ENCODE results near the gene ZNF655.
"Not testable (repeated sequence)": the region's sequence is repeated elsewhere in the genome, so short reads cannot be mapped to it uniquely, and the experiment has no call there.

Gene ZNF655

DNA sequence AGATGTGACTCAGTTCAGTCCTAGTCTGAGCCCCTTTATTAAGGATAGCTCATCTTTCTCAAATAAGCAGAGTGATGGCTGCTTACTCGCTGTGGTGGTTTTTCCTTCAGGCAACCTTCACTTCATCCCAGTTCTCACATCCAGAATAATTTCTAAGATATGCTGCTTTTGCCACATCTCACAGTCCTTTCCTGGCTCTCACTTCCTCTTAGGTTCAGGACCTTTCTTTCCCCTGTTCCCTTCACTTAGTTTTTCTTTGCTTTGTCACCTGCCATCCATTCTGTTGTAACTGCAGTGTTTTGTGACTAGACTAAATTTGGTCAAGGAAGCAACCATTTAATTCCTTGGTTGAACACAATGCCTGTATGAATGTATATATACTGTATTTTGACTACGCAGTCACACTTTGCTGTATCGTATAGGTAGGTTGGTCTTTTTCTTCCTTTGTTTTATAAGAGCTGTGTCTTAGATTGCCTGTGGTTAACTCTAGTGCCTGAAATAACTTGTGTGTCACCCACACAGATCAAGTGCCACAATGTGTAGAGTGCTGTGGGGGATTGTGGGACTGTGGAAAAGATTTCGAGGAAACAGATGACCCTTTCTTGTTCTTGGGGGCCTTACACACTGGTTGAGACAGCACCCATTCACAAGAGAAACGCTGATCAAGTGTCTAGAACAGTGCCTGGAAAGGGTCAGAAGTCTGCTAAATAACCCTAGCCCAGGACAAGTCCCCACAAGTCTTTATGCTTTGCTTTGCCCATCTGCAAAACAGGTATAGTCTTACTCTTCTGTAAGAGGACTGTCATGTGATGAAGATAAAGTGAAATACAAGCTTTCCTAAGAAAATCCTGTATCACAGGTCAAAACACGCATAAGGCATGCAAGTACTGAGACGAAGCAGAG, 2.6 kb downstream of the ZNF655 start:
- no peak for DNase-seq (ENCODE audit: low read depth)

- DNase-seq (ENCODE audit: low read depth), result no peak
Measured at GRCh38 chr7:99561737-99562051, 3.3 kb downstream of the ZNF655 start.

DNA sequence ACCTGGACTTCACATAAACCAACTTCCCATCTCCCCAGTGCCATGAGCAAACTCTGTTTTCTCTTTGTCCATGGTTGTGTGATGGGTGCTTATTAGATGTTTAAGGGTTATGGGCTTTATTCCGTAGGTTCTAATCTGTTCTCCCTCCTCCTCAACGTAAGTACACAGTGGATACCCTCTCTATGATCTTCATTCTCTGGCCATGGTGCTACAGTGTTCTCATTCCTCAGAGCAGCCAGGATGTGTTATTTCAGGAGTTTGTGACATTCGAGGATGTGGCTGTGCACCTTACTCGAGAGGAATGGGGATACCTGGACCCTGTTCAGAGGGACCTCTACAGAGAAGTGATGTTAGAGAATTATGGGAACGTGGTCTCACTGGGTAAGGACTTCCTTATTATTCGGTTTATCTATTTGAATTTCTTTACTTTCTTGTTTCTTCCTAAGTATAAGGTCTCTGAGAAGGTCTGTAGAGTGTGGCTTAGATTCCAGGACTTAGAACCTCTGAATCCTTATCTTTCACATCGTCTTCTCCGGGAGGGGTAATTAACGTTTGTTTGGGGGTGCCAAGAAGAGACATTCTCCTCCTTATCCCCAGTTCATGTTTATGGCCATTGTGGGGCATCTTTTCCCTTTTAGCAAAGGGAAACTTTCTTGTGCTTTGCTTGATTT, 3.8 kb downstream of the ZNF655 start:
- DNase-seq (ENCODE audit: low read depth), result no peak

DNA sequence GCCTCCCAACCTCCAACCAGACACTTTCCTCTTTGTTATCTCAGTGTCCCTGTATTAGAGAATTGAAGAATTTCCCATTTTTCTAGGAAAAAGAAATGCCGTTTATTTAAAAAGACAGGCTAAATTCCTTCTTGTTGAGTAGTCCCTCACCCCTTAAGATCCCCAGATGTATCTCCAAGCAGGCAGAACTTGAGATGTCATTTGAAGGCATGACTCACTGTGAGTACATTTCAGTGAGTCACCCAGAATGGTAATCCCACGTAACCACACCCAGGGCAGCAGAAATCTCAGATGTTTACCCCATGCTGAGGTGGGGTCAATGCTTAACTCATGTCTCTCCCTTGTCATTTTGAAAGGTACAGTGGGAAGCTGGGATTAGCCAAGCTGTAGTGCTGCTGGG, 4.4 kb downstream of the ZNF655 start:
- peak; percentile 4 for DNase-seq (ENCODE audit: low read depth)

DNA sequence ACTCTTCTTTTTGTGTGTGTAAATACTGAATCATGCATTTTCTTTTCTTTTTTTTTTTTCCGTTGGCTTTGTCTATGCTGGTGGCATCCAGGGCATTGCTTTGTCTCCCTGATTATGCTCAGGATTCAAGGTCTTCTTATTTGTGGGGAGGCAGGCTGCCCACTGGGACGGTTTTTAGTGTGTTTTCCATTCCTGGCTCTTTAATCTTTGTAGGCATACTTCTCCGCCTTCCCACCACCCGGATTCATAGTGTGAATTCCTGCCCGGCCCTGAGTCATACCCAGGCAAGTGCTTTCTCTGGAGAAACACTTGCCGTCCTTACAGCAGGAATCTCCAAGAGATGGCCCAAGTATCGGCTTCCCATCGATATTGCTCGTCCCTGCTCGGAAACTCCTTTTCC, 5.2 kb downstream of the ZNF655 start:
- DNase-seq (ENCODE audit: low read depth), result no peak

DNA sequence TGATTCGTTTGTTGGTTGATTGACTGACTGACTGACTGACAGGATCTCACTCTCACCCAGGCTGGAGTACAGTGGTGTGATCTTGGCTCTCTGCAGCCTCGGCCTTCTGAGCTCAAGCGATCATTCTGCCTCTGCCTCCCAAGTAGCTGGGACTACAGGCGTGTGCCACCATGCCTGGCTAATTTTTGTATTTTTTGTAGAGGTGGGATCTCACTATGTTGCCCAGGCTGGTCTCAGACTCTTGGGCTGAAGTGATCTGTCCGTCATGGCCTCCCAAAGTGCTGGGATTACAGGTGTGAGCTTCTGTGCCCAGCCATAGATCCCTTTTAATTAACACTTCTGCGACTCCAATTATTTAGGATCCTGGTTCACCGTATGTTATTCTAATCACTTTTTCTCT, 10.3 kb downstream of the ZNF655 start:
- DNase-seq (ENCODE audit: low read depth), result not testable (repeated sequence)

GRCh38 chr7:99571768-99572167, 13.3 kb downstream of the ZNF655 start:
- no peak for DNase-seq (ENCODE audit: low read depth)

GRCh38 chr7:99573257-99573656, 14.8 kb downstream of the ZNF655 start:
- DNase-seq (ENCODE audit: low read depth), result no peak

DNA sequence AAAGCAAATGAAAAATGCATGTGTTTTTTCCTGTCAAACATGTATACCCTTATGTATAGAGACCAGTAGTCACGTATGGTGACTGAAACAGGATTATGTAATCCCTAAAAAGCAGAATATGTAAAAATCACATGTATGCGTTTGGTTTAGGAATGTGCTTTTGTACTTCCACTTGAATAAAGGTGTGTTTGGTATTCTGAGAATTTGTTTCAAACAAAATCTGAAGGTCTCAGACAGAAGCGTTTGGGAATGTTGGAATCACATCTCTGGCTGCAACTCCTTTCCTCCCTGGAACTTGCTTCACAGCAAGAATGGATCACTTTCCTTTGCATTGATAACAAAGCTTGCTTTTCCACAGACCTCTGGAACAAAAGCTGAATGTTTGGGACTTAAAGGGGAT, 17.8 kb downstream of the ZNF655 start:
- DNase-seq (ENCODE audit: low read depth), result no peak

- DNase-seq (ENCODE audit: low read depth), result no peak
Measured at GRCh38 chr7:99579281-99579955, 21.0 kb downstream of the ZNF655 start.

- peak; percentile 34 for DNase-seq (ENCODE audit: low read depth)
Measured at GRCh38 chr7:99579956-99580777, 21.7 kb downstream of the ZNF655 start.

DNA sequence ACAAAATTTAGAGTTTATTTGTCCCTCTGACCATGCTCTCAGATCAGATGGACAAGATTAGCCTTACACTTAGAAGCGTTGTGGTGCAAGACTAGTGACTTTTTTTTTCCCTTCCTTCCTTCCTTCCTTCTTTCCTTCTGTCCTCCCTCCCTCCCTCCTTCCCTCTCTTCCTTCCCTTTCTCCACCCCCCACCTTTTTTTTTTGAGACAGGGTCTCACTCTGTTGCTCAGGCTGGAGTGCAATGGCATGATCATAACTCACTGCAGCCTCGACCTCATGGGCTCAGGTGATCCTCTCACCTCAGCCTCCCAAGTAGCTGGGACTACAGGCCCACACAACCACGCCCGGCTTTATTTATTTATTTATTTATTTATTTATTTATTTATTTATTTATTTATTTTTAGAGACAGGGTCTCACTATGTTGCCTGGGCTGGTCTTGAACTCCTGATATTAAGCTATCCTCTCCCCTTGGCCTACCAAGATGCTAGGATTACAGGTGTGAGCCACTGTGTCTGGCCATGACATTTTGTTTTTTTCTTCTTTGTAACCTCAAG, 22.4 kb downstream of the ZNF655 start:
- not testable (repeated sequence) for DNase-seq (ENCODE audit: low read depth)

GRCh38 chr7:99588868-99589267, 30.4 kb downstream of the ZNF655 start:
- no peak for DNase-seq (ENCODE audit: low read depth)

DNA sequence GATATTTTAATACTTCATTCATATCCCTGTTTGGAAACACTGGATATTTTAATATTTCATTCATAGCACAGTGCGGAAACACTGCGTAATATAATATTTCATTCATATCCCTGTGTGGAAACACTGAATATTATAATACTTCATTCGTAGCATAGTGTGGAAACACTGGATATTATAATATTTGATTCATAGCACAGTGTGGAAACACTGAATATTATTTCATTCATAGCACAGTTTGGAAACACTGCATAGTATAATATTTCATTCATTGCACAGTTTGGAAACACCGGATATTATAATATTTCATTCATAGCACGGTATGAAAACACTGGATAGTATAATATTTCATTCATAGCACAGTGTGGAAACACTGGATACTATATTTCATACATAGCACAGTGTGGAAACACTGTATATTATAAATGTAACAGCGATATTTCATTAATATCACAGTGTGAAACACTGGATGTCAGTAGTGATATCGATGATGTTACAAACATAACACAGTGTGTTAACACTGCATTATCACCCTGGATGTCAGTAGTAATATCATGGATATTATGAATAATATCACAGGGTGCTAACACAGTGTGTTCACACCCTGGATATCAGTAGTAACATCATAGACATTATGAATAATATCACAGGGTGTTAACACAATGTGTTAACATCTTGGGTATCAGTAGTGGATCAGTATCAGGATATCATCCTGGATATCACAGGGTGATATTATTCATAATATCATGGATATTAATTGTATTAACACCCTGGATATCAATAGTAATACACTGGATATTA, 36.7 kb downstream of the ZNF655 start:
- no peak for DNase-seq (ENCODE audit: low read depth)

DNA sequence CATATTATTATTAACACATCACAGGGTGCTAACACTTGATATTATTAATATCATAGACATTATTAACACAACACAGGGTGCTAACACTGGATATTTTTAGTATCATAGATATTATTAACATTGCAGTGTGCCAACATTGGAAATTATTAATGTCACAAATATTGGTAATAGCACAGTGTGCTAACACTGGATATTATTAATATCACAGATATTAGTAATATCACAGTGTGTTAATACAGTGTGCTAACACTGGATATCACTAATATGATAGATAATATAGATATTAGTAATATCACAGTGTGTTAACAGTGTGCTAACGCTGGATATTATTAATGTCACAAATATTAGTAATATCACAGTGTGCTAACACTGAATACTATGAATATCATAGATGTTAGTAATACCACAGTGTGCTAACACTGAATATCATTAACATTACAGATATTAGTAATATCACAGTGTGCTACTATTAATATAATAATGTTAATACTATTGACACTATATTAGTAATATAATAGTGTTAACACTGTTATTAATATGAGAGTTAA, 38.0 kb downstream of the ZNF655 start:
- DNase-seq (ENCODE audit: low read depth), result no peak

DNA sequence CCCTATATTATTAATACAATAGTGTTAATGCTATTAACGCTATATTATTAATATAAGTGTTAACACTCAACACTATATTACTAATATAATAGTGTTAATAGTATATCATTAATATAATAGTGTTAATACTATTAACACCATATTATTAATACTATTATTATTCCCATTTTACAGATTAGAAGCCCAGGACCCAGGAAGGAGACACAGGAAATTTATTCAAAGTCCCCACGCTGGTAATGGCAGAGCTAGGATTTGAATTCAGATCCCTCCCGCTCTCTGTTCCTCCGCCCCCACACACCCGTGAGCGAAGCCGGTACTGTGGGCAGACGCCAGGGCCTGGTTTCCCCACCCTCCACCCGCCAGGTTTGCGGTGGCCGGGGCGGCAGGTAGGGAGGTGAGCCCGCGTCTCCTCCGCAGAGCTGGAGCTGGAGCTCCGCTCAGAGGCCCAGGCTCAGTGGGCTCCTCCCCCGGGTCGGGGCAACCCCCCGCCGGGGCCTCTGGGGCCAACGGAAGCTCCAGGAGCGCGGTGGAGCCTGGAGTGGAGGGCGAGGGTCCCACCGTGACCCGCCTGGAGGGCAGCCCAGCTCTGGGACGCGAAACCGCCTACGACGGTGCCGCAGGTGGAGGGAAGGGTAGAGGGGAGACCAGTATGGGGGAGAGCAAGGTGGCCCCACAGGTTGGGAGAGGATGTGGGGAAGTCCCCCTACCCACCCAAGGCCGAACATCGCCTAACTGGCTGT, 39.5 kb downstream of the ZNF655 start, which contains the start of gene TMEM225B:
Gene TMEM225B (plus strand): TSS at position 506 of the 740 bp plus-strand sequence. CDS start 6,122 bp downstream, outside the sequence.
- no peak for DNase-seq (ENCODE audit: low read depth)

GRCh38 chr7:99599836-99600235, 41.4 kb downstream of the ZNF655 start:
- no peak for DNase-seq (ENCODE audit: low read depth)

DNA sequence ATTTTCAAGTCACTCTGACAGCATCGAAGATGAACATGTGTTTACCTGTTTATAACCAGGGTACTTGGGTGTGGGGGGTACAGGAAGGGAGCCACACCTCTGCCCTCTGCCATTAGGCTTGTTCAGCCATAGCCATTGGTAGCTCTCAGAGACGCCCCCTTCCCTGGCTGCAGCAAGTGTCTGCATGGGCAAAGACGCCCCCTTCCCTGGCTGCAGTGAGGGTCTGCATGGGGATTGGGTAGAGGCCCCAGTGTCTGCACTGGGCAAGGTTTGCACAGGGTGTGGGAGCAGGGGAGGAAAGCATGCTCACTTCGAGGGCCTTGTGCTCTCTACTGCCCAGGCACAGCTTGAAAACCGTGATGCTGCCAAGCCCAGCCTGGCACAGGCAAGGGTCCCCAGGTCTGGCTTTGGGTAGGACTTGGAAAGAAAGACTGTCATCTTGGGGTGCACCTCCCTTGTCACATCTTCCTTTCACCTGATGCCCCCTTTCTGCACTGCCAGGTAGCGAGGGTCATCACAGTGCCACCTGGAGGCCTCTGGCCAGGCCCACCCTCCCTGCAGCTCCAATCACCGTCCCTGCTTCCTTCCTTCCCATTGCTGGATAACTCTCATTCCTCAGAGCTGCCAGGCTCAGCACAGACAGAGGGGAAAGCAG, 43.3 kb downstream of the ZNF655 start:
- DNase-seq (ENCODE audit: low read depth), result no peak

GRCh38 chr7:99605527-99605926, 47.1 kb downstream of the ZNF655 start:
- no peak for DNase-seq (ENCODE audit: low read depth)

All from activated T-helper 9 cell treated with anti-CD3 and anti-CD28 coated beads, Interleukin-2, amount 50 U/mL, for 16 hours (primary cell).